Measurements from ENCODE around the gene SCAND1. TPM values are rescaled to one million over a fixed set of nuclear protein-coding genes. Genes with fewer than 3 reads are reported as not detected.

The SCAND1 gene
- total RNA-seq, 1 experiment from 2014 or later = 56.6 TPM

GRCh38 chr20:35934050-35934449 is 20.3 kb downstream of the SCAND1 start:
- Histone ChIP-seq H2AFZ (no peak overlapping the region), H3K27me3 (ENCODE audit: insufficient read depth, low read depth) (no peaks in the 10 kb centered on the region), H3K9me2 (ENCODE audit: insufficient read depth) (no peaks in the 10 kb centered on the region), H3K79me2 (ENCODE audit: low read depth) (no peaks in the 10 kb centered on the region), H4K20me1 (ENCODE audit: insufficient read depth) (no peaks in the 10 kb centered on the region), H3K9me3 (ENCODE audit: insufficient read depth, low read depth) (no peaks in the 10 kb centered on the region), H3K4me1 (replicated peaks; ENCODE audit: insufficient read depth) (no peaks in the 10 kb centered on the region), H3K27ac (no peak overlapping the region), H3K4me2 (no peak overlapping the region), H3K4me3 (no peak overlapping the region), H3F3A (ENCODE audit: insufficient read depth, low read depth) (no peaks in the 10 kb centered on the region), H3K36me3 (ENCODE audit: low read depth) (no peaks in the 10 kb centered on the region)
- no peak for DNase-seq
- CTCF ChIA-PET = interaction anchor here (0.5 kb wide), 1 partner anchor 126 kb away, joined by 3 read pairs; no protein-coding TSS in a partner anchor
- intact Hi-C loops (cut with micrococcal nuclease; ENCODE audit: unreplicated experiment) = no loop called here
- POLR2A ChIA-PET (ENCODE audit: unreplicated experiment) = no interaction called here
- BruUV-seq (replicated peaks) = no TSS peak
- TF ChIP-seq EZH2 (IDR thresholded peaks at IDR 0.05; ENCODE audit: low read depth) = no peak
- TF ChIP-seq, protein P1, sequence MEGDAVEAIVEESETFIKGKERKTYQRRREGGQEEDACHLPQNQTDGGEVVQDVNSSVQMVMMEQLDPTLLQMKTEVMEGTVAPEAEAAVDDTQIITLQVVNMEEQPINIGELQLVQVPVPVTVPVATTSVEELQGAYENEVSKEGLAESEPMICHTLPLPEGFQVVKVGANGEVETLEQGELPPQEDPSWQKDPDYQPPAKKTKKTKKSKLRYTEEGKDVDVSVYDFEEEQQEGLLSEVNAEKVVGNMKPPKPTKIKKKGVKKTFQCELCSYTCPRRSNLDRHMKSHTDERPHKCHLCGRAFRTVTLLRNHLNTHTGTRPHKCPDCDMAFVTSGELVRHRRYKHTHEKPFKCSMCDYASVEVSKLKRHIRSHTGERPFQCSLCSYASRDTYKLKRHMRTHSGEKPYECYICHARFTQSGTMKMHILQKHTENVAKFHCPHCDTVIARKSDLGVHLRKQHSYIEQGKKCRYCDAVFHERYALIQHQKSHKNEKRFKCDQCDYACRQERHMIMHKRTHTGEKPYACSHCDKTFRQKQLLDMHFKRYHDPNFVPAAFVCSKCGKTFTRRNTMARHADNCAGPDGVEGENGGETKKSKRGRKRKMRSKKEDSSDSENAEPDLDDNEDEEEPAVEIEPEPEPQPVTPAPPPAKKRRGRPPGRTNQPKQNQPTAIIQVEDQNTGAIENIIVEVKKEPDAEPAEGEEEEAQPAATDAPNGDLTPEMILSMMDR (conservative IDR thresholded peaks at IDR 0.05) = no peak

DNA sequence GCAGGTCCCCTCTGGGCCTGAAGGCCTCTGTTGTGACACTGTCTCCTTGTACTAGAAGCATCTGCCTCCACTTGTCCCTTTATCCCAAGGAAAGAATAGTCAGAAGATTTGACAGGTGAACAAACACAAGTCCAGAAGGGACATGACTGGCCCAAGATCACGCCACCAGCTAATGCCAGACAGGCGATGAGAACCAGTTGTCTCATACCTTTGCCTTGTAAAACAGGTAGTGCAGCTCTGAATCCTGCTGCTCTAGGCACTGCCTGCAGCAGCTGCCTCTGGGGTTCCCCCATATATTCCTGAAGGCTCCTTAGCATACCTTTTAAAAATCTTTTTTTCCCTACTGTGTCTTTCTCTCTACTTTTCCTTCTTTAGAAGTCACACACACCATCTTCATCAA is 25.0 kb downstream of the SCAND1 start:
- Histone ChIP-seq H3K27me3 (ENCODE audit: insufficient read depth, low read depth) (no peaks in the 10 kb centered on the region), H3K36me3 (ENCODE audit: low read depth) (no peaks in the 10 kb centered on the region), H3K9me2 (ENCODE audit: insufficient read depth) (no peaks in the 10 kb centered on the region), H4K20me1 (ENCODE audit: insufficient read depth) (no peaks in the 10 kb centered on the region; the same call in 1 of the 2 replicates), H3K4me3 (no peak overlapping the region), H3K27ac (no peak overlapping the region), H2AFZ (no peak overlapping the region), H3K4me2 (no peak overlapping the region), H3K4me1 (replicated peaks; ENCODE audit: insufficient read depth) (no peaks in the 10 kb centered on the region), H3K9me3 (ENCODE audit: insufficient read depth, low read depth) (no peaks in the 10 kb centered on the region), H3F3A (ENCODE audit: insufficient read depth, low read depth) (no peaks in the 10 kb centered on the region), H3K79me2 (ENCODE audit: low read depth) (no peaks in the 10 kb centered on the region)
- DNase-seq = no peak
- ChIA-PET POLR2A (ENCODE audit: unreplicated experiment) (no interaction called here), CTCF (no interaction called here)
- TF ChIP-seq, protein P1 (conservative IDR thresholded peaks at IDR 0.05) = no peak
- no peak for TF ChIP-seq EZH2 (IDR thresholded peaks at IDR 0.05; ENCODE audit: low read depth)
- intact Hi-C loops (cut with micrococcal nuclease; ENCODE audit: unreplicated experiment) = no loop called here
- no TSS peak for BruUV-seq (replicated peaks)

DNA sequence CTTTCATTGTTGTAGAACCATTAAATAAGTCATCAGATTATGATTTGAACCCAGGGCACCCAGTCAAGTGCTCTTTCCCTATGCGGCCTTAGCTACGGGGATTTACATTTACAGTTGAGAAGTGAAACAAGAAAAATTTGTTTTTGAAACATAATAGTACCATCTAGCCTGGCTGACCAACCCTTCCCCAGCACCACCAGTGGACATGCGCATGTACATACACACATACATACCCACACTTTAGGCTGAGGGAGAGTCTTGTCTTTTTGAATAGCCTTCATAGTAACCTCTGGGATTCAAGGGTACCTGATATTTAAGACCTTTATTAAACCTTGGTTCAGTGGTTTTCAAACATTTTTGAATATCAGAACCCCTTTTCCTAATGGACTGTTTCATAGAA is 33.8 kb downstream of the SCAND1 start:
- no peaks in the 10 kb centered on the region for H3K4me1 ChIP-seq (replicated peaks; ENCODE audit: insufficient read depth)
- H3K27ac ChIP-seq = no peak overlapping the region
- CTCF ChIA-PET = no interaction called here
- no peaks in the 10 kb centered on the region; the same call in 1 of the 2 replicates for H4K20me1 ChIP-seq (ENCODE audit: insufficient read depth)
- no peak for DNase-seq
- POLR2A ChIA-PET (ENCODE audit: unreplicated experiment) = no interaction called here
- no peaks in the 10 kb centered on the region for H3K36me3 ChIP-seq (ENCODE audit: low read depth)
- BruUV-seq (replicated peaks) = no TSS peak
- intact Hi-C loops (cut with micrococcal nuclease; ENCODE audit: unreplicated experiment) = no loop called here
- H3K27me3 ChIP-seq (ENCODE audit: insufficient read depth, low read depth) = no peaks in the 10 kb centered on the region
- H2AFZ ChIP-seq = no peak overlapping the region
- H3K79me2 ChIP-seq (ENCODE audit: low read depth) = no peaks in the 10 kb centered on the region
- H3F3A ChIP-seq (ENCODE audit: insufficient read depth, low read depth) = no peaks in the 10 kb centered on the region; the same call in 1 of the 2 replicates
- TF ChIP-seq, protein P1 (conservative IDR thresholded peaks at IDR 0.05) = no peak
- TF ChIP-seq EZH2 (IDR thresholded peaks at IDR 0.05; ENCODE audit: low read depth) = no peak
- no peak overlapping the region for H3K4me3 ChIP-seq
- H3K9me3 ChIP-seq (ENCODE audit: insufficient read depth, low read depth) = no peaks in the 10 kb centered on the region
- no peak overlapping the region for H3K4me2 ChIP-seq
- no peaks in the 10 kb centered on the region for H3K9me2 ChIP-seq (ENCODE audit: insufficient read depth)

Measured in PC-9 (cell line).